BLaER1 treated with 17β-estradiol and CSF1 and Interleukin-3, amounts not matched to agents 10 nM and 100 nM (cell line): Measurements from ENCODE around the gene PRAME.
"Not testable (repeated sequence)": the region's sequence is repeated elsewhere in the genome, so short reads cannot be mapped to it uniquely, and the experiment has no call there.

Experiments used
- H3K27ac ChIP-seq, 11 experiments: shearing (Covaris generic); formaldehyde crosslinking; 2 replicates each; pipeline ENCODE4 v1.8.1; 2022
- H3K27me3 ChIP-seq, 11 experiments: shearing (Covaris generic); formaldehyde crosslinking; 2 replicates each; pipeline ENCODE4 v1.8.1; 2022
- H3K36me3 ChIP-seq, 11 experiments: shearing (Covaris generic); formaldehyde crosslinking; 2 replicates each; pipeline ENCODE4 v1.8.1; 2022
- H3K4me1 ChIP-seq, 10 experiments: shearing (Covaris generic); formaldehyde crosslinking; 2 replicates each; pipeline ENCODE4 v1.8.1; 2022
- H3K4me2 ChIP-seq, 11 experiments: shearing (Covaris generic); formaldehyde crosslinking; 2 replicates each; pipeline ENCODE4 v1.8.1; 2022
- H3K4me3 ChIP-seq, 10 experiments: shearing (Covaris generic); formaldehyde crosslinking; 2 replicates each; pipeline ENCODE4 v1.8.1; 2022
- H3K9ac ChIP-seq, 11 experiments: shearing (Covaris generic); formaldehyde crosslinking; 2 replicates each; pipeline ENCODE4 v1.8.1; 2022
- H3K9me3 ChIP-seq, 11 experiments: shearing (Covaris generic); formaldehyde crosslinking; replicated peaks in 1 of 11; 2 replicates each; pipeline ENCODE4 v1.8.1; 2022
- H4K20me1 ChIP-seq, 11 experiments: shearing (Covaris generic); formaldehyde crosslinking; 2 replicates each; pipeline ENCODE4 v1.8.1; 2022
- Cebpa-rat ChIP-seq, 11 experiments: shearing (Covaris generic); IDR thresholded peaks; 2 replicates each; pipeline ENCODE4 v1.8.1; 2022

The PRAME gene

GRCh38 chr22:22520667-22521602 lies 38.1 kb downstream of the PRAME start:
- H3K9ac ChIP-seq, result no peak overlapping the region
- H3K4me3 ChIP-seq, result no peak overlapping the region
- peak overlapping the region in 7 of 11 experiments; percentile 5 to 37 (median 24); a peak in 6 of 22 replicates for H3K4me2 ChIP-seq

GRCh38 chr22:22520020-22520656 lies 38.9 kb downstream of the PRAME start, which contains the start of gene ZNF280A:
Gene ZNF280A (minus strand): TSS chr22:22520270. CDS start chr22:22515630, 4,640 bp downstream.
- no peaks in the 10 kb centered on the region for H3K27me3 ChIP-seq
- H3K9ac ChIP-seq, result no peak within 1 kb of the TSS
- H3K4me2 ChIP-seq, result peak within 1 kb of the TSS in 7 of 11 experiments; percentile 5 to 37 (median 24); a peak in 6 of 22 replicates
- TF ChIP-seq Cebpa-rat (IDR thresholded peaks at IDR 0.05), result peak in 2 of 11 experiments; percentile 28 to 36; a peak in 2 of 22 replicates
- no peaks in the 10 kb centered on the region for H4K20me1 ChIP-seq
- no peaks in the 10 kb centered on the region for H3K36me3 ChIP-seq
- H3K27ac ChIP-seq, result no peak within 1 kb of the TSS
- H3K4me1 ChIP-seq, result peaks cover 7 to 19% (median 10%) of the 10 kb centered on the region in 10 experiments; a peak in 19 of 20 replicates
- H3K9me3 ChIP-seq, result no peaks in the 10 kb centered on the region
- H3K4me3 ChIP-seq, result no peak within 1 kb of the TSS

More at GRCh38 chr22:22520667-22521602, 38.1 kb downstream of the PRAME start:
- Histone ChIP-seq H3K4me1 (peaks cover 7 to 27% (median 12%) of the 10 kb centered on the region in 10 experiments; a peak in 19 of 20 replicates), H3K36me3 (no peaks in the 10 kb centered on the region), H3K27ac (no peak overlapping the region), H3K9me3 (no peaks in the 10 kb centered on the region), H4K20me1 (no peaks in the 10 kb centered on the region), H3K27me3 (no peaks in the 10 kb centered on the region)
- no peak for TF ChIP-seq Cebpa-rat (IDR thresholded peaks at IDR 0.05)

- Histone ChIP-seq H3K4me3 (no peak overlapping the region), H3K27ac (no peak overlapping the region), H3K9me3 (no peaks in the 10 kb centered on the region), H3K4me1 (peaks cover 7 to 18% (median 10%) of the 10 kb centered on the region in 10 experiments; a peak in 19 of 20 replicates), H3K36me3 (no peaks in the 10 kb centered on the region), H3K4me2 (no peak overlapping the region), H3K27me3 (no peaks in the 10 kb centered on the region), H3K9ac (no peak overlapping the region), H4K20me1 (no peaks in the 10 kb centered on the region)
- TF ChIP-seq Cebpa-rat (IDR thresholded peaks at IDR 0.05), result no peak
These were observed 39.5 kb downstream of the PRAME start for GRCh38 chr22:22519591-22519990.

GRCh38 chr22:22516992-22517391 lies 42.1 kb downstream of the PRAME start:
- H3K27me3 ChIP-seq, result no peaks in the 10 kb centered on the region
- peaks cover 6 to 17% (median 9%) of the 10 kb centered on the region in 10 experiments; a peak in 19 of 20 replicates for H3K4me1 ChIP-seq
- H3K36me3 ChIP-seq, result no peaks in the 10 kb centered on the region

GRCh38 chr22:22515890-22516289 lies 43.2 kb downstream of the PRAME start:
- H3K27me3 ChIP-seq, result no peaks in the 10 kb centered on the region
- no peak overlapping the region for H3K4me2 ChIP-seq
- no peak for TF ChIP-seq Cebpa-rat (IDR thresholded peaks at IDR 0.05)
- no peak overlapping the region for H3K27ac ChIP-seq
- peaks cover 0 to 6% (median 2%) of the 10 kb centered on the region in 11 experiments; a peak in 10 of 22 replicates for H3K9me3 ChIP-seq
- no peak overlapping the region for H3K9ac ChIP-seq
- no peak overlapping the region for H3K4me3 ChIP-seq
- H3K4me1 ChIP-seq, result peaks cover 0 to 9% (median 6%) of the 10 kb centered on the region in 10 experiments; a peak in 15 of 20 replicates
- H3K36me3 ChIP-seq, result no peaks in the 10 kb centered on the region
- no peaks in the 10 kb centered on the region for H4K20me1 ChIP-seq

More at GRCh38 chr22:22516992-22517391, 42.1 kb downstream of the PRAME start:
- Histone ChIP-seq H3K27ac (no peak overlapping the region), H3K4me2 (no peak overlapping the region), H4K20me1 (no peaks in the 10 kb centered on the region), H3K9me3 (no peaks in the 10 kb centered on the region), H3K4me3 (no peak overlapping the region), H3K9ac (no peak overlapping the region)
- TF ChIP-seq Cebpa-rat (IDR thresholded peaks at IDR 0.05), result no peak

- not testable (repeated sequence) for H3K4me1 ChIP-seq, H3K36me3 ChIP-seq, H4K20me1 ChIP-seq, H3K27me3 ChIP-seq, H3K27ac ChIP-seq, H3K4me2 ChIP-seq, H3K9ac ChIP-seq, H3K4me3 ChIP-seq
- peaks cover 9 to 20% (median 15%) of the 10 kb centered on the region in 11 experiments for H3K9me3 ChIP-seq
These were observed 44.6 kb downstream of the PRAME start for GRCh38 chr22:22514431-22514830.

- H3K36me3 ChIP-seq, result no peaks in the 10 kb centered on the region
- no peak overlapping the region for H3K9ac ChIP-seq
- TF ChIP-seq Cebpa-rat (IDR thresholded peaks at IDR 0.05), result no peak
- no peaks in the 10 kb centered on the region for H4K20me1 ChIP-seq
- peaks cover 0 to 4% (median 0%) of the 10 kb centered on the region in 10 experiments; a peak in 3 of 20 replicates for H3K4me1 ChIP-seq
- no peaks in the 10 kb centered on the region for H3K27me3 ChIP-seq
- peaks cover 15 to 28% (median 22%) of the 10 kb centered on the region in 11 experiments for H3K9me3 ChIP-seq
- H3K4me3 ChIP-seq, result no peak overlapping the region
- no peak overlapping the region for H3K4me2 ChIP-seq
- H3K27ac ChIP-seq, result no peak overlapping the region
These were observed 45.4 kb downstream of the PRAME start for GRCh38 chr22:22513619-22514018.

- TF ChIP-seq Cebpa-rat (IDR thresholded peaks at IDR 0.05), result no peak
- peaks cover 0 to 9% (median 3%) of the 10 kb centered on the region in 10 experiments; a peak in 15 of 20 replicates for H3K4me1 ChIP-seq
- H3K4me2 ChIP-seq, result no peak overlapping the region
- H3K27me3 ChIP-seq, result 0 out of 22 replicates have a peak, but pooled peaks cover 0 to 3% (median 0%) of the 10 kb centered on the region in 11 experiments
- no peak overlapping the region for H3K9ac ChIP-seq
- no peak overlapping the region for H3K4me3 ChIP-seq
- peaks cover 15 to 28% (median 22%) of the 10 kb centered on the region in 11 experiments for H3K9me3 ChIP-seq
- H3K36me3 ChIP-seq, result no peaks in the 10 kb centered on the region
- no peaks in the 10 kb centered on the region for H4K20me1 ChIP-seq
- no peak overlapping the region for H3K27ac ChIP-seq
These were observed 46.1 kb downstream of the PRAME start for GRCh38 chr22:22512951-22513350.

GRCh38 chr22:22510833-22511232 lies 48.2 kb downstream of the PRAME start:
- H3K27ac ChIP-seq, H3K9ac ChIP-seq, H3K27me3 ChIP-seq, H3K4me3 ChIP-seq, H4K20me1 ChIP-seq, H3K4me2 ChIP-seq: not testable (repeated sequence)
- peaks cover 0 to 14% (median 9%) of the 10 kb centered on the region in 11 experiments; a peak in 10 of 22 replicates for H3K36me3 ChIP-seq
- H3K9me3 ChIP-seq, result peaks cover 15 to 28% (median 22%) of the 10 kb centered on the region in 11 experiments
- peaks cover 0 to 16% (median 9%) of the 10 kb centered on the region in 10 experiments; a peak in 17 of 20 replicates for H3K4me1 ChIP-seq

GRCh38 chr22:22509912-22510311 lies 49.2 kb downstream of the PRAME start:
- H3K9me3 ChIP-seq, result peaks cover 15 to 28% (median 22%) of the 10 kb centered on the region in 11 experiments
- not testable (repeated sequence) for H3K4me3 ChIP-seq, H4K20me1 ChIP-seq, H3K4me2 ChIP-seq, H3K27me3 ChIP-seq, H3K27ac ChIP-seq, H3K9ac ChIP-seq
- peaks cover 0 to 23% (median 9%) of the 10 kb centered on the region in 11 experiments; a peak in 13 of 22 replicates for H3K36me3 ChIP-seq
- H3K4me1 ChIP-seq, result peaks cover 0 to 16% (median 9%) of the 10 kb centered on the region in 10 experiments; a peak in 17 of 20 replicates
